DND-41 (cell line): ENCODE measurements around the gene DDO.
"Not testable (repeated sequence)": the region's sequence is repeated elsewhere in the genome, so short reads cannot be mapped to it uniquely, and the experiment has no call there.

Experiments used
- ATAC-seq: fragments of 200-7000 bp; cut with Tn5 transposase; 3 replicates; pipeline ENCODE4 v1.9.1; 2021; ENCODE audit warnings: low read depth; ENCODE audit not compliant: insufficient read depth
- DNase-seq: peaks from one replicate; pipeline ENCODE4 v3.0.0-alpha.2; 2020
- H2AFZ ChIP-seq: 2 replicates; pipeline ENCODE4 v1.6.0; 2012; ENCODE audit warnings: low read depth, low read length
- H3K27ac ChIP-seq: 2 replicates; pipeline ENCODE4 v1.5.1; 2012; ENCODE audit warnings: low read length, inconsistent platforms
- H3K27me3 ChIP-seq: fragments of 200-600 bp; sonication (generic); 2 replicates; pipeline ENCODE4 v1.6.0; 2012; ENCODE audit warnings: low read length, mild to moderate bottlenecking, inconsistent platforms; ENCODE audit not compliant: insufficient read depth, poor library complexity
- H3K36me3 ChIP-seq: 2 replicates; pipeline ENCODE4 v1.5.1; 2012; ENCODE audit warnings: low read length, inconsistent platforms; ENCODE audit not compliant: insufficient read depth
- H3K4me1 ChIP-seq: 2 replicates; pipeline ENCODE4 v1.5.1; 2012; ENCODE audit warnings: mild to moderate bottlenecking, low read length; ENCODE audit not compliant: insufficient read depth
- H3K4me2 ChIP-seq: 2 replicates; pipeline ENCODE4 v1.6.0; 2012; ENCODE audit warnings: mild to moderate bottlenecking, moderate library complexity, low read length, inconsistent platforms; ENCODE audit not compliant: insufficient read depth
- H3K4me3 ChIP-seq, 2 experiments: fragments of 200-600 bp in 1 of 2; shearing (Covaris generic) in 1 of 2; 2 replicates each; pipeline ENCODE4 v1.5.1; 2012 to 2016; ENCODE audit warnings: inconsistent platforms in 2 of 2, low read length in 2 of 2, mild to moderate bottlenecking in 2 of 2, low read depth in 1 of 2, moderate library complexity in 1 of 2
- H3K79me2 ChIP-seq: 2 replicates; pipeline ENCODE4 v1.6.0; 2012; ENCODE audit warnings: low read length, inconsistent platforms; ENCODE audit not compliant: insufficient read depth
- H3K9ac ChIP-seq: 2 replicates; pipeline ENCODE4 v1.6.0; 2012; ENCODE audit warnings: low read depth, mild to moderate bottlenecking, inconsistent platforms, low read length, moderate library complexity
- H3K9me3 ChIP-seq: 2 replicates; pipeline ENCODE4 v1.5.1; 2012; ENCODE audit warnings: low read length, moderate library complexity, mild to moderate bottlenecking, inconsistent platforms; ENCODE audit not compliant: insufficient read depth, severe bottlenecking
- H4K20me1 ChIP-seq: 2 replicates; pipeline ENCODE4 v1.6.0; 2012; ENCODE audit warnings: low read length; ENCODE audit not compliant: insufficient read depth
- CTCF ChIP-seq: IDR thresholded peaks from 2 replicates; pipeline ENCODE4 v1.5.1; 2012; ENCODE audit warnings: borderline replicate concordance, low read length, moderate library complexity, mild to moderate bottlenecking; ENCODE audit not compliant: poor library complexity, severe bottlenecking; ENCODE audit errors: extremely low read depth
- EZH2 ChIP-seq: IDR thresholded peaks from 3 replicates; pipeline ENCODE4 v1.6.1; 2012; ENCODE audit warnings: borderline replicate concordance, low read depth, mild to moderate bottlenecking, moderate library complexity, low read length, inconsistent platforms; ENCODE audit not compliant: severe bottlenecking

The DDO gene

GRCh38 chr6:110459137-110459536, 43.8 kb upstream of the DDO start:
- TF ChIP-seq EZH2 (no peak), CTCF (no peak)
- ATAC-seq, result no peak
- H4K20me1 ChIP-seq, result no peaks in the 10 kb centered on the region
- H3K4me1 ChIP-seq, result no peaks in the 10 kb centered on the region
- H3K36me3 ChIP-seq, result no peaks in the 10 kb centered on the region
- no peak overlapping the region for H2AFZ ChIP-seq
- no peak overlapping the region for H3K4me3 ChIP-seq
- DNase-seq, result no peak
- peaks cover 24% of the 10 kb centered on the region for H3K9me3 ChIP-seq
- no peak overlapping the region for H3K4me2 ChIP-seq
- H3K27me3 ChIP-seq, result no peaks in the 10 kb centered on the region
- no peaks in the 10 kb centered on the region for H3K79me2 ChIP-seq
- no peak overlapping the region for H3K27ac ChIP-seq
- H3K9ac ChIP-seq, result no peak overlapping the region

GRCh38 chr6:110458476-110458875, 43.1 kb upstream of the DDO start:
- no peak for ATAC-seq
- Histone ChIP-seq H3K4me3 (no peak overlapping the region), H3K4me2 (no peak overlapping the region)

GRCh38 chr6:110457567-110458175, 42.3 kb upstream of the DDO start:
- not testable (repeated sequence) for ATAC-seq, H3K9ac ChIP-seq, H3K36me3 ChIP-seq, H3K4me1 ChIP-seq, H3K4me2 ChIP-seq, H3K27me3 ChIP-seq, H4K20me1 ChIP-seq, H3K4me3 ChIP-seq, H2AFZ ChIP-seq, H3K79me2 ChIP-seq, H3K27ac ChIP-seq, DNase-seq
- peaks cover 15% of the 10 kb centered on the region for H3K9me3 ChIP-seq
- TF ChIP-seq CTCF, result peak; percentile 50

More at GRCh38 chr6:110458476-110458875, 43.1 kb upstream of the DDO start:
- H3K27me3 ChIP-seq, result no peaks in the 10 kb centered on the region
- TF ChIP-seq EZH2 (no peak), CTCF (no peak)
- no peak overlapping the region for H3K27ac ChIP-seq
- no peak overlapping the region for H3K9ac ChIP-seq
- peaks cover 23% of the 10 kb centered on the region for H3K9me3 ChIP-seq
- no peaks in the 10 kb centered on the region for H3K36me3 ChIP-seq
- no peak overlapping the region for H2AFZ ChIP-seq
- no peaks in the 10 kb centered on the region for H4K20me1 ChIP-seq
- no peaks in the 10 kb centered on the region for H3K4me1 ChIP-seq
- H3K79me2 ChIP-seq, result no peaks in the 10 kb centered on the region
- DNase-seq, result no peak

- no peak for TF ChIP-seq EZH2
- TF ChIP-seq CTCF, result no peak
- DNase-seq (no peak), ATAC-seq (no peak)
- Histone ChIP-seq H3K4me1 (no peaks in the 10 kb centered on the region), H3K4me3 (no peak overlapping the region), H4K20me1 (no peaks in the 10 kb centered on the region), H3K36me3 (no peaks in the 10 kb centered on the region), H3K4me2 (no peak overlapping the region), H2AFZ (no peak overlapping the region), H3K79me2 (no peaks in the 10 kb centered on the region), H3K27me3 (no peaks in the 10 kb centered on the region), H3K27ac (no peak overlapping the region), H3K9ac (no peak overlapping the region), H3K9me3 (peaks cover 8% of the 10 kb centered on the region)
These were observed 41.3 kb upstream of the DDO start for GRCh38 chr6:110456694-110457093.
